GOT3 (cell line): ENCODE results near the gene TAS2R40.
"Not testable (repeated sequence)": the region's sequence is repeated elsewhere in the genome, so short reads cannot be mapped to it uniquely, and the experiment has no call there.

Source experiments
- DNase-seq: peaks from one replicate; lab custom pipeline; 2025; ENCODE audit warnings: mixed read lengths; lab: John Stamatoyannopoulos, UW

The TAS2R40 gene

GRCh38 chr7:143250199-143250598 lies 28.4 kb downstream of the TAS2R40 start:
- no peak for DNase-seq

DNA sequence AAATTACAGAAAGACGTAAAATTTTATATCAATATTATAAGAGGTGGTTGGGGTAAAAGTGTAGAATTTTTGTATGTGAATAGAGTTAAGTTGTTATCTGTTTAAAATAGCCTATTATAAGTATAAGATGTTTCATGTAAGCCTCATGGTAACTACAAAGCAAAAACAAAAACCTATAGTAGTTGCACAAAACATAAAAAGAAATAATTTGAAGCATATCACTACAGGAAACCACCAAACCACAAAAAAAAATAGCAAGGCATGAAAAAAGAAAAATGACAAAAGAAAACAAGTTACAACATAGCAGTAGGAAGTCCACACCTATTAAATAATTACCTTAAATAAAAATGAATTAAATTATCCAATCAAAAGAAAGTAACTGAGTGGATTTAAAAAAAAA lies 29.0 kb downstream of the TAS2R40 start:
- no peak for DNase-seq

DNA sequence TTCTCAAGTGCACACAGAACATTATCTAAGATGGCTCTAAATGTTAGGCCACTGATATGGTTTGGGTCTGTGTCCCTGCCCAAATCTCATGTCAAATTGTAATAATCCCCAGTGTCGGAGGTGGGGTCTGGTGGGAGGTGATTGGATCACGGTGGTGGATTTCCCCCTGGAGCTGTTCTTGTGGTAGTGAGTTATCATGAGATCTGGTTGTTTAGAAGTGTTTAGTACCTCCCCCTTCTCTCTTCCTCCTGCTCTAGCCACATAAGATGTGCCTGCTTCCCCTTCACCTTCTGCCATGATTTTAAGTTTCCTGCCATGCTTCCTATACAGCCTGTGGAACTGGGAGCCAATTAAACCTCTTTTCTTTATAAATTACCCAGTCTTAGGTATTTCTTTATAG lies 30.2 kb downstream of the TAS2R40 start:
- DNase-seq = no peak

GRCh38 chr7:143255564-143255963 lies 33.7 kb downstream of the TAS2R40 start:
- no peak for DNase-seq

- no peak for DNase-seq
These were observed 34.5 kb downstream of the TAS2R40 start for GRCh38 chr7:143256325-143256724.

DNA sequence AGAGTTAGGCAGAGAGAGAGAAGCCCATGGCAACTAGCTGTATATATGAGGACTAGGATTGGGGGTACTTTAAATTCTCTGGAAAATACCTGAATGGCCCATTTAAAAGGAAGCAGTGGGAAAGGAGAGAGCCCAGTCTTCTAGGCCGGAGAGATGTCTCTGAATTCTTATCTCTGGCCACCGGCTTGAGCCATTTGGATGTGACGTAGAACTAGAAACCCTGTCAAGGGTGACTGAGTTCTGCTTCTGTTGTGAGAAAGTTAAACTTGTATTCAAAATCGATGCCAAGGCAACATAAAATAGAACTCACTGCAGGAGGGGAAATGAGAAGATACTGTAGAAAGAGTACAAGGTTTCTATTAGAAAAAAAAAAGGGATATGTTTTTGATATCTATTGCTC lies 35.1 kb downstream of the TAS2R40 start:
- no peak for DNase-seq

DNA sequence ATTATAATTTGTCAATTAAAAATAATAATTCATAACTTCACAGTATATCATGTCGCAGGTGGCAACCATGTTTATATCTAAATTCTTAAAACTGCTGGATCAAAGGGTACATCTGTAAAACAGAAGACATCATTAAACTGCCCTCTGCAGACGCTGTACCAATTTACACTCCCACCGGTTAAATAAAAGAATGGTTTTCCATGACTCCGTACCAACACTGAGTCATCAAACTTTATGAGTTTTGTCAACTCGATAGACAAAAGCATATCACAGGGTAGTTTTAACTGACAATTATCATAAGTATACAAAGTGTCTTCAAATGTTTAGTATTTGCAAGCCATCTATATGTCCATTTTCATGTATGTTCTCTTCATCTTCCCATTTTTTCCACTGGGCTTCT lies 35.7 kb downstream of the TAS2R40 start:
- DNase-seq = no peak

GRCh38 chr7:143258831-143259230 lies 37.0 kb downstream of the TAS2R40 start:
- DNase-seq = no peak

- DNase-seq = no peak
These were observed 37.9 kb downstream of the TAS2R40 start for GRCh38 chr7:143259765-143260164.

GRCh38 chr7:143261901-143262300 lies 40.1 kb downstream of the TAS2R40 start:
- DNase-seq = no peak

- peak; percentile 42 for DNase-seq
These were observed 41.7 kb downstream of the TAS2R40 start, which contains the start of gene GSTK1 for GRCh38 chr7:143263266-143264195. Gene GSTK1, plus strand, starts transcription at chr7:143263441. Its CDS starts 73 bp downstream, at chr7:143263514.

DNA sequence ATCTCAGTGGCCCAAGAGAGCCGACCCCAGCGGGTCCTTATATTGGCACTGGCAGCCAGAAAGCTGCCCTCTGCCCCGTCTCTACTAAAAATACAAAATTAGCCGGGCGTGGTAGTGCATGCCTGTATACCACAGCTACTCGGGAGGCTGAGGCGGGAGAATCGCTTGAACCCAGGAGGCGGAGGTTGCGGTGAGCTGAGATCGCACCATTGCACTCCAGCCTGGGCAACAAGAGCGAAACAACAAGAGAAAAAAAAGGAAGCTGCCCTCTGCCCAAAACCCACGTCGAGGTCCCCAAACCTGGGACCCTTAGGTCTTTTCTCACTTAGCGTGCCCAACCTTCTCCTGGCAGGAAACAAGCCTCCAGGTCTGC lies 42.3 kb downstream of the TAS2R40 start:
- not testable (repeated sequence) for DNase-seq

DNA sequence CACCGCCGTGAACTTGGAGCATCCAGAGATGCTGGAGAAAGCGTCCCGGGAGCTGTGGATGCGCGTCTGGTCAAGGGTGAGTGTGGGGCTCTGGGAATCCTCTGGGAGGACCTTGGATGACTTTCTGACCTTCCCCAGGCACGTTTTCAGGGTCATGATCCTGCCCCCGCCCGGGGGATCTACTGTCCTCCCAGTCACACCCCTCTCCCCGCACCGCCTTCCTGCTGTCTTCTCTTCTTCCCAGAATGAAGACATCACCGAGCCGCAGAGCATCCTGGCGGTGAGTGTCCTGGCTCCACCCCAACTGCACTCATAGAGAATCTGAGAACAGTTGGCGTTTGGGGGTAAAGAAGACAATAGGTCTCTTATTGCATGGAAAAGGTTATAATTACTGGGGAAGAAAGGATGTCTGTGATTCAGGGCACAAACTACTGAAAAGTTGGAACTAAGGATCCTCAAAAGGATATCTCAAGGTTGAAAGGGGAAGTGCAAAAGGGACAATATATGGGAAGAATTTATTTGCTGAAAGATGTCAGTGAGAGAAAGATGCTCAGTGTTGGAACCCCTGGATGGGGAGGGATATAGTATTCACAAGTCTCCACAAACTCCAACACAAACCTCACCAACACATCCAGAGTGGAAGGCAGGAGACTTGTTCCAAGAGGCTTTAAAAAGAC lies 43.3 kb downstream of the TAS2R40 start:
- DNase-seq = no peak

DNA sequence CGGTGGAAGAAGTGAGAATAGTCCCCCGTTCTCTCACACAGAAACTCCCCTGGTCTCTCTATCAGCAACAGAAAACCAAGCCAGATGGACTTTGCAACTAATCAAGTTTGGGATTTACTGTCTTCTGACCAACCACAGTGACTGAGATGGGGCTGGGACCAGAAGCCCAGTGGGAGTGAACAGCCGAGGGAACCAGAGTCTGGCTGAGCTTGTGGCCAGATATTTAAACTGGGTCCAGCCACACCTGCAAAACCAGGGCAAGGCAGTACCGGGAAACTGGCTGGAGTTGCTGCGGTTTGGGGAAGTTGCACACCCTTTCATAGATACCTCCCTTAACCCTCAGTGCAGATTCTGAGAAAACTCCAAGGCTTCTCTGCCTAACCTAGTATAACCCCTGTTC lies 47.4 kb downstream of the TAS2R40 start:
- no peak for DNase-seq

GRCh38 chr7:143271240-143271639 lies 49.4 kb downstream of the TAS2R40 start:
- DNase-seq = no peak
